Hepatocyte (in vitro differentiated cells): Measurements from ENCODE around the gene SCTR. TPM values are rescaled to one million over a fixed set of nuclear protein-coding genes. Genes with fewer than 3 reads are reported as not detected.

Experiments
- DNase-seq: peaks from one replicate; pipeline ENCODE4 v3.0.0-alpha.2; 2016; ENCODE audit warnings: low spot score
- H2AFZ ChIP-seq: fragments of 200-600 bp; sonication (generic); 2 replicates; pipeline ENCODE4 v1.6.0; 2016; ENCODE audit warnings: antibody characterized with exemption, mild to moderate bottlenecking
- H3K27ac ChIP-seq: fragments of 200-600 bp; sonication (generic); 2 replicates; pipeline ENCODE4 v1.5.1; 2016; ENCODE audit warnings: mild to moderate bottlenecking
- H3K27me3 ChIP-seq: fragments of 200-600 bp; sonication (generic); 2 replicates; pipeline ENCODE4 v1.6.1; 2016
- H3K36me3 ChIP-seq: fragments of 200-600 bp; sonication (generic); replicated peaks from 2 replicates; pipeline ENCODE4 v1.5.1; 2016; ENCODE audit warnings: low read depth; ENCODE audit not compliant: insufficient read depth
- H3K4me1 ChIP-seq: fragments of 200-600 bp; sonication (generic); 2 replicates; pipeline ENCODE4 v1.5.1; 2016; ENCODE audit warnings: mild to moderate bottlenecking, moderate library complexity; ENCODE audit not compliant: insufficient read depth
- H3K4me2 ChIP-seq: fragments of 200-600 bp; sonication (generic); 2 replicates; pipeline ENCODE4 v1.6.0; 2016
- H3K4me3 ChIP-seq: fragments of 200-600 bp; sonication (generic); 2 replicates; pipeline ENCODE4 v1.5.1; 2016; ENCODE audit warnings: mild to moderate bottlenecking
- H3K79me2 ChIP-seq: fragments of 200-600 bp; sonication (generic); 2 replicates; pipeline ENCODE4 v1.6.0; 2017; ENCODE audit warnings: mild to moderate bottlenecking
- H3K9me2 ChIP-seq: fragments of 200-600 bp; sonication (generic); replicated peaks from 2 replicates; pipeline ENCODE4 v1.6.0; 2017; ENCODE audit warnings: mild to moderate bottlenecking; ENCODE audit not compliant: insufficient read depth
- H3K9me3 ChIP-seq: fragments of 200-600 bp; sonication (generic); 2 replicates; pipeline ENCODE4 v1.5.1; 2016; ENCODE audit warnings: low read depth, mild to moderate bottlenecking
- H4K20me1 ChIP-seq: fragments of 200-600 bp; sonication (generic); 2 replicates; pipeline ENCODE4 v1.6.0; 2016; ENCODE audit warnings: mild to moderate bottlenecking; ENCODE audit not compliant: insufficient read depth, poor library complexity, severe bottlenecking
- CTCF ChIP-seq: fragments of 200-600 bp; sonication (generic); IDR thresholded peaks from 2 replicates; pipeline ENCODE4 v1.5.1; 2016; ENCODE audit warnings: antibody characterized with exemption, mild to moderate bottlenecking; ENCODE audit not compliant: poor library complexity
- EZH2 ChIP-seq: fragments of 200-600 bp; sonication (generic); IDR thresholded peaks from 2 replicates; pipeline ENCODE4 v1.6.1; 2016; ENCODE audit warnings: antibody characterized with exemption, mild to moderate bottlenecking, borderline replicate concordance
- EZH2phosphoT487 ChIP-seq: fragments of 200-600 bp; sonication (generic); IDR thresholded peaks from one replicate; pipeline ENCODE4 v1.6.1; 2018; ENCODE audit warnings: antibody characterized with exemption, mild to moderate bottlenecking, low read depth, moderate library complexity; ENCODE audit not compliant: unreplicated experiment, severe bottlenecking
- WGBS: methylation state at CpG from one replicate; pipeline ENCODE4 v1.1.6; 2016; ENCODE audit warnings: low lambda C conversion rate; ENCODE audit errors: missing lambda C conversion rate; 5-methylcytosine and 5-hydroxymethylcytosine counted together
- polyA plus RNA-seq: library from polyadenylated mRNA; unstranded; fragments of >200 nt; fragmentation: Nextera tagmentation; extraction: Ambion mirVana; gene quantifications from 2 replicates; pipeline ENCODE4 v1.2.1, GENCODE V29; 2016
- total RNA-seq: library from RNA; depleted of rRNA; stranded (reverse); fragments of >200 nt; gene quantifications from 2 replicates; pipeline ENCODE4 v1.2.3, GENCODE V29; 2014

The SCTR gene
- total and polyA plus RNA-seq, 2 experiments from 2014 or later: 1.7 to 4.3 TPM

- Histone ChIP-seq H2AFZ (no peak overlapping the region), H3K9me2 (no peaks in the 10 kb centered on the region), H3K27ac (peak overlapping the region; percentile 99), H3K4me3 (peak overlapping the region; percentile 50), H3K4me1 (peaks cover 67% of the 10 kb centered on the region), H3K9me3 (no peaks in the 10 kb centered on the region), H3K36me3 (no peaks in the 10 kb centered on the region), H3K4me2 (peak overlapping the region; percentile 89), H4K20me1 (no peaks in the 10 kb centered on the region), H3K79me2 (peaks cover 52% of the 10 kb centered on the region), H3K27me3 (no peaks in the 10 kb centered on the region)
- no peak for DNase-seq
- TF ChIP-seq EZH2: no peak
- TF ChIP-seq CTCF: no peak
- TF ChIP-seq EZH2phosphoT487: no peak
- 84% methylated on average over 17 of the region's 17 CpGs for WGBS
These were observed 91.3 kb downstream of the SCTR start for GRCh38 chr2:119432851-119433522.

- whole genome bisulfite sequencing: 16% methylated on average over 38 of the region's 53 CpGs
- peak overlapping the region; percentile 50 for H3K4me3 ChIP-seq
- H3K4me2 ChIP-seq: peak overlapping the region; percentile 89
- peak overlapping the region; percentile 99 for H3K27ac ChIP-seq
- TF ChIP-seq EZH2phosphoT487: no peak
- no peak for TF ChIP-seq EZH2
- no peak for TF ChIP-seq CTCF
- peaks cover 67% of the 10 kb centered on the region for H3K4me1 ChIP-seq
- no peak for DNase-seq
- H3K27me3 ChIP-seq: no peaks in the 10 kb centered on the region
- H3K36me3 ChIP-seq: no peaks in the 10 kb centered on the region
- H3K79me2 ChIP-seq: peaks cover 48% of the 10 kb centered on the region
- H3K9me2 ChIP-seq: no peaks in the 10 kb centered on the region
- no peaks in the 10 kb centered on the region for H3K9me3 ChIP-seq
- H4K20me1 ChIP-seq: no peaks in the 10 kb centered on the region
- peak overlapping the region; percentile 53 for H2AFZ ChIP-seq
These were observed 92.1 kb downstream of the SCTR start for GRCh38 chr2:119431976-119432850.

GRCh38 chr2:119431155-119431975, 92.9 kb downstream of the SCTR start, which contains the start of gene TMEM37:
TMEM37 (plus strand) TSS chr2:119431854; CDS start chr2:119431904, 50 bp downstream.
- Histone ChIP-seq H4K20me1 (no peaks in the 10 kb centered on the region), H2AFZ (peak within 1 kb of the TSS; percentile 53), H3K9me2 (no peaks in the 10 kb centered on the region), H3K79me2 (peaks cover 43% of the 10 kb centered on the region), H3K27me3 (no peaks in the 10 kb centered on the region), H3K36me3 (no peaks in the 10 kb centered on the region), H3K4me2 (peak within 1 kb of the TSS; percentile 89), H3K9me3 (no peaks in the 10 kb centered on the region), H3K27ac (peak within 1 kb of the TSS; percentile 99), H3K4me3 (peak within 1 kb of the TSS; percentile 50), H3K4me1 (peaks cover 73% of the 10 kb centered on the region)
- 6% methylated on average over 26 of the region's 72 CpGs for WGBS
- no peak for TF ChIP-seq EZH2
- TF ChIP-seq CTCF: peak; percentile 1
- peak; percentile 95 for DNase-seq
